Measurements from ENCODE around the gene CCDC106. TPM values are rescaled to one million over a fixed set of nuclear protein-coding genes. Genes with fewer than 3 reads are reported as not detected.

CCDC106 gene
- total RNA-seq, 6 experiments from 2014 or later = 6.1 to 19.7 (median 9.8) TPM

DNA sequence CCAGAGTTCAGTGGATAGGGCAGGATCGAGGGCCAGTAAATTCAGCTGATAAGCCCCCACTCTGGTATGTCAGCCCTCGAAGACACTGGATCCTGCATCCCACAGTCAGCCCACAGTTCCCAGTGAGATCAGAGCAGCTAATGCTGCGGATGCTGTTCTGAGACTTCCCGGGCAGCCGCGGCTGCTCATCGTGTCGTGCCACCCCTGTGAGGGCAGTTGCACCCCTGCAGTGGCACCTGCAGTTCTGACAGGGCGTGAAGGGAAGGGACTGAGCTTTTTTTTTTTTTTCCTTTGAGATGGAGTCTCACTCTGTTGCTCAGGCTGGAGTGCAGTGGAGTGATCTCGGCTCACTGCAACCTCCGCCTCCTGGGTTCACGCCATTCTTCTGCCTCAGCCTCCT lies 19.5 kb downstream of the CCDC106 start:
- no peak for ATAC-seq
- WGBS (ENCODE audit: insufficient coverage, low coverage, low lambda C conversion rate, missing lambda C conversion rate) = 80% methylated on average over 4 of the region's 12 CpGs
- Histone ChIP-seq H3K4me3 (no peak overlapping the region), H3K27ac (no peak overlapping the region), H3K27me3 (no peaks in the 10 kb centered on the region), H3K4me1 (no peaks in the 10 kb centered on the region), H3K9me3 (no peaks in the 10 kb centered on the region), H3K36me3 (peaks cover 17 to 80% (median 36%) of the 10 kb centered on the region in 4 donors)
- no peak for DNase-seq
- TF ChIP-seq POLR2A (IDR thresholded peaks at IDR 0.05) = no peak
- TF ChIP-seq, protein P1, sequence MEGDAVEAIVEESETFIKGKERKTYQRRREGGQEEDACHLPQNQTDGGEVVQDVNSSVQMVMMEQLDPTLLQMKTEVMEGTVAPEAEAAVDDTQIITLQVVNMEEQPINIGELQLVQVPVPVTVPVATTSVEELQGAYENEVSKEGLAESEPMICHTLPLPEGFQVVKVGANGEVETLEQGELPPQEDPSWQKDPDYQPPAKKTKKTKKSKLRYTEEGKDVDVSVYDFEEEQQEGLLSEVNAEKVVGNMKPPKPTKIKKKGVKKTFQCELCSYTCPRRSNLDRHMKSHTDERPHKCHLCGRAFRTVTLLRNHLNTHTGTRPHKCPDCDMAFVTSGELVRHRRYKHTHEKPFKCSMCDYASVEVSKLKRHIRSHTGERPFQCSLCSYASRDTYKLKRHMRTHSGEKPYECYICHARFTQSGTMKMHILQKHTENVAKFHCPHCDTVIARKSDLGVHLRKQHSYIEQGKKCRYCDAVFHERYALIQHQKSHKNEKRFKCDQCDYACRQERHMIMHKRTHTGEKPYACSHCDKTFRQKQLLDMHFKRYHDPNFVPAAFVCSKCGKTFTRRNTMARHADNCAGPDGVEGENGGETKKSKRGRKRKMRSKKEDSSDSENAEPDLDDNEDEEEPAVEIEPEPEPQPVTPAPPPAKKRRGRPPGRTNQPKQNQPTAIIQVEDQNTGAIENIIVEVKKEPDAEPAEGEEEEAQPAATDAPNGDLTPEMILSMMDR (IDR thresholded peaks at IDR 0.05) = no peak
- intact Hi-C loops (cut with DNase I) = no loop called here

DNA sequence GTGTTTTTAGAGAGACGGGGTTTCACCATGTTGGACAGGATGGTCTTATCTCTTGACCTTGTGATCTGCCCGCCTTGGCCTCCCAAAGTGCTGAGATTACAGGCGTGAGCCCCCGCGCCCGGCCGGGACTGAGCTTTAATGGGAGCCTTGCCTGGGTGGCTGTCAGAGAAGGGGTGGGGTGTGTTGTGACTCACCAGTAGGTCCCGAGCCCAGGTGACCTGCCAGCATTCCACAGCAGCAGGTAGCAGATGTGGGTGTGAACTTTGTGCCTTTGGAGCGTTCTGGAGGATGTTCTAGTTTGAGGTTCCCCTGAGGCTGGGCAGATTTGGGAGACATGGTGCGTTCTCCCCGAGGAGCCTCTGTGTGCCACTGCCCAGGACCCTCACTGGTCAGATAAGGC lies 19.9 kb downstream of the CCDC106 start:
- DNase-seq (no peak), ATAC-seq (peak in 1 of 4 donors; percentile 39)
- no peak for TF ChIP-seq POLR2A (IDR thresholded peaks at IDR 0.05)
- TF ChIP-seq, protein P1 (IDR thresholded peaks at IDR 0.05) = no peak
- Histone ChIP-seq H3K27ac (no peak overlapping the region), H3K27me3 (no peaks in the 10 kb centered on the region), H3K4me3 (no peak overlapping the region), H3K4me1 (no peaks in the 10 kb centered on the region), H3K9me3 (no peaks in the 10 kb centered on the region), H3K36me3 (peaks cover 17 to 80% (median 33%) of the 10 kb centered on the region in 4 donors)
- intact Hi-C loops (cut with DNase I) = no loop called here
- no CpG with 5 or more reads among the region's 11 CpGs for WGBS (ENCODE audit: insufficient coverage, low coverage, low lambda C conversion rate, missing lambda C conversion rate)

DNA sequence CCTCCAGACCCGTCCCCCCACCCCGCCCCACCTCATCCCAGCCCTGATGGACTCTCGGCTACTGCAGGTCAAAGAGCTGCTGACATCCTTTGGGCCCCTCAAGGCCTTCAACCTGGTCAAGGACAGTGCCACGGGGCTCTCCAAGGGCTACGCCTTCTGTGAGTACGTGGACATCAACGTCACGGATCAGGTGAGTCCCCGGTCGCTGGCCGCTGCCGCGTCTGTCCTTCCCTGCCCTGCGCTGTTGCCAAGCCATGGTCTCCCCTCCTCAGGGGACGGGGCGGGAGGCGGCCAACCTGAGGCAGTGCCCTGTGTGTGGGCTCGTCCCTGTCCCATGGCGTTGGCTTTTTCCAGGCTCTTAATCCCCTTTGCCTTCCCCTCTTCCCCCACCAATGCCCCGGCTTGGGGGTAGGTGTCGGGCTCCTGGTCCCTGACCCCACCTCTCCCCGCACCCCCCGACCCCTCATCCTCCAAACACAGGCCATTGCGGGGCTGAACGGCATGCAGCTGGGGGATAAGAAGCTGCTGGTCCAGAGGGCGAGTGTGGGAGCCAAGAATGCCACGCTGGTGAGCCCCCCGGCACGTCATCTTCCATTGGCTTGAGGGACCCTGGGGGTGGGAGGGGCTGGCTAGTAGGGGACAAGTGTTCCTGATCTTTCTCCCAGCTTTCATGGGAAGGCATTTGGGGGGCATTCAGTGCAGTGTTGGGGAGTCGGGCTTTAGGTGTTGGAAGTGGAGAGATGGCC lies 20.8 kb downstream of the CCDC106 start:
- H3K27me3 ChIP-seq = no peaks in the 10 kb centered on the region
- WGBS (ENCODE audit: insufficient coverage, low coverage, low lambda C conversion rate, missing lambda C conversion rate) = 85% methylated on average over 4 of the region's 30 CpGs
- H3K36me3 ChIP-seq = peaks cover 14 to 76% (median 29%) of the 10 kb centered on the region in 4 donors
- ATAC-seq (no peak), DNase-seq (no peak)
- no peaks in the 10 kb centered on the region for H3K4me1 ChIP-seq
- no peak overlapping the region for H3K27ac ChIP-seq
- no peak overlapping the region for H3K4me3 ChIP-seq
- H3K9me3 ChIP-seq = no peaks in the 10 kb centered on the region
- TF ChIP-seq, protein P1 (IDR thresholded peaks at IDR 0.05) = no peak
- no peak for TF ChIP-seq POLR2A (IDR thresholded peaks at IDR 0.05)
- intact Hi-C loops (cut with DNase I) = no loop called here

DNA sequence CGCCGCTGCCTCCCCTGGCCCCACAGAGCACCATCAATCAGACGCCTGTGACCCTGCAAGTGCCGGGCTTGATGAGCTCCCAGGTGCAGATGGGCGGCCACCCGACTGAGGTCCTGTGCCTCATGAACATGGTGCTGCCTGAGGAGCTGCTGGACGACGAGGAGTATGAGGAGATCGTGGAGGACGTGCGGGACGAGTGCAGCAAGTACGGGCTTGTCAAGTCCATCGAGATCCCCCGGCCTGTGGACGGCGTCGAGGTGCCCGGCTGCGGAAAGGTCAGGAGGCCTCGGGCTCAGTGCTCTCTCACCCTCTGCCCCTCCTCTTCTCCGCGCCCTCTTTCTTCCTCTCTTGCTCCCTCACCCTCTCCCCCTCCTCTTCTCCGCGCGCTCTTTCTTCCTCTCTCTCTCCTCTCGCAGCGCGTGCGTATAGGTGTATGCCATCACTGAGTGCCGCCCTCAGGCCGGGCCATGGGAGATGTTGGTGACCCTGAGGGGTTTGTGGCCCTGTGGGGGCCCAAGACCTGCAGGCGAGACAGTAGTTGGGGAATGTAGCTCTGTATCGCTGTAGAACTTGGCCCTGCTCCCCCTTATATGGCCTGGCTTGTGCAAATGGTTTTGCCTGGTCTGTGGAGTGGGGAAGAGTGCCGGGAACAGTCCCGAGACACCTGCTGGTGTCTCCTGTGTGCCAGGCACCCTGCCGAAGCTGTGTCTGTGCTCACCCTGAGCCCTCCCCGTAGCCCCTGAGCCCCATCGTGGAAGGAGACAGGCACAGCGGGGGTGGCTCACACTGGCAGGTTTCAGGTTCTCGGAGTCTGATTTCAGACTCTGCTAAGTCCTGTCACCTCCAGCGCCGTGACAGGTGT lies 21.6 kb downstream of the CCDC106 start:
- TF ChIP-seq, protein P1 (IDR thresholded peaks at IDR 0.05) = no peak
- TF ChIP-seq POLR2A (IDR thresholded peaks at IDR 0.05) = no peak
- Histone ChIP-seq H3K27ac (no peak overlapping the region), H3K27me3 (no peaks in the 10 kb centered on the region), H3K36me3 (peaks cover 10 to 68% (median 25%) of the 10 kb centered on the region in 4 donors), H3K4me3 (no peak overlapping the region), H3K9me3 (no peaks in the 10 kb centered on the region), H3K4me1 (peaks cover 0 to 5% (median 2%) of the 10 kb centered on the region in 4 donors)
- 88% methylated on average over 10 of the region's 43 CpGs for WGBS (ENCODE audit: insufficient coverage, low coverage, low lambda C conversion rate, missing lambda C conversion rate)
- DNase-seq (no peak), ATAC-seq (no peak)
- intact Hi-C loops (cut with DNase I) = no loop called here
